ENCODE data around the gene USP32.
"Not testable (repeated sequence)": the region's sequence is repeated elsewhere in the genome, so short reads cannot be mapped to it uniquely, and the experiment has no call there.

The USP32 gene

GRCh38 chr17:60401819-60402218 is 9.9 kb upstream of the USP32 start:
- no peak for DNase-seq

GRCh38 chr17:60398227-60398959 is 6.5 kb upstream of the USP32 start:
- DNase-seq, result no peak

GRCh38 chr17:60396412-60396811 is 4.5 kb upstream of the USP32 start:
- no peak for DNase-seq

- DNase-seq, result no peak
Measured at GRCh38 chr17:60395508-60396065, 3.7 kb upstream of the USP32 start.

- DNase-seq, result no peak
Measured at GRCh38 chr17:60393840-60394723, 2.1 kb upstream of the USP32 start.

- peak; percentile 62 for DNase-seq
Measured at GRCh38 chr17:60392845-60393702, 1.1 kb upstream of the USP32 start.

- DNase-seq, result no peak
Measured at GRCh38 chr17:60391471-60392041, 377 bp downstream of the USP32 start.

- peak; percentile 28 for DNase-seq
Measured at GRCh38 chr17:60390925-60391470, 935 bp downstream of the USP32 start.

GRCh38 chr17:60390186-60390585 is 1.7 kb downstream of the USP32 start:
- DNase-seq, result no peak

- DNase-seq, result no peak
Measured at GRCh38 chr17:60388742-60389141, 3.2 kb downstream of the USP32 start.

GRCh38 chr17:60387666-60388065 is 4.3 kb downstream of the USP32 start:
- DNase-seq, result no peak

GRCh38 chr17:60386147-60387058 is 5.5 kb downstream of the USP32 start:
- no peak for DNase-seq

- not testable (repeated sequence) for DNase-seq
Measured at GRCh38 chr17:60384921-60385320, 7.0 kb downstream of the USP32 start.

GRCh38 chr17:60383379-60383778 is 8.6 kb downstream of the USP32 start:
- no peak for DNase-seq

- no peak for DNase-seq
Measured at GRCh38 chr17:60381958-60382357, 10.0 kb downstream of the USP32 start.

- DNase-seq, result not testable (repeated sequence)
Measured at GRCh38 chr17:60379461-60379860, 12.5 kb downstream of the USP32 start.

GRCh38 chr17:60378187-60378586 is 13.7 kb downstream of the USP32 start:
- DNase-seq, result not testable (repeated sequence)

GRCh38 chr17:60372790-60373483 is 19.0 kb downstream of the USP32 start:
- DNase-seq, result no peak

GRCh38 chr17:60371818-60372510 is 20.0 kb downstream of the USP32 start:
- DNase-seq, result no peak

- no peak for DNase-seq
Measured at GRCh38 chr17:60371416-60371815, 20.5 kb downstream of the USP32 start.
